GM20431 (cell line): ENCODE data around the gene STT3B.
"Not testable (repeated sequence)": the region's sequence is repeated elsewhere in the genome, so short reads cannot be mapped to it uniquely, and the experiment has no call there.

Experiments used
- in situ Hi-C: fragments of 300-500 bp; cut with MseI, MboI; formaldehyde crosslinking; loops from one replicate; pipeline ENCODE4 v1.15.0; 2020; ENCODE audit warnings: low sequenced_read_pairs; ENCODE audit not compliant: unreplicated experiment

STT3B gene

GRCh38 chr3:31581660-31582059 is 48.9 kb downstream of the STT3B start:
- in situ Hi-C loops, result no loop called here

- in situ Hi-C loops, result no loop called here
These were observed 56.5 kb downstream of the STT3B start for GRCh38 chr3:31589228-31589627.

- in situ Hi-C loops, result no loop called here
These were observed 57.9 kb downstream of the STT3B start for GRCh38 chr3:31590650-31591049.

GRCh38 chr3:31592764-31593163 is 60.0 kb downstream of the STT3B start:
- in situ Hi-C loops, result no loop called here

- in situ Hi-C loops, result no loop called here
These were observed 63.5 kb downstream of the STT3B start for GRCh38 chr3:31596176-31596575.

- in situ Hi-C loops, result no loop called here
These were observed 67.7 kb downstream of the STT3B start for GRCh38 chr3:31600431-31600830.

- in situ Hi-C loops, result not testable (repeated sequence)
These were observed 72.6 kb downstream of the STT3B start for GRCh38 chr3:31605333-31605732.

- in situ Hi-C loops, result no loop called here
These were observed 73.7 kb downstream of the STT3B start for GRCh38 chr3:31606453-31606852.

- in situ Hi-C loops, result no loop called here
These were observed 78.1 kb downstream of the STT3B start for GRCh38 chr3:31610700-31611275.

- in situ Hi-C loops, result no loop called here
These were observed 80.5 kb downstream of the STT3B start for GRCh38 chr3:31613177-31613576.

- in situ Hi-C loops, result no loop called here
These were observed 80.9 kb downstream of the STT3B start for GRCh38 chr3:31613654-31614053.

GRCh38 chr3:31614162-31614921 is 81.6 kb downstream of the STT3B start:
- in situ Hi-C loops, result no loop called here

- in situ Hi-C loops, result no loop called here
These were observed 82.5 kb downstream of the STT3B start for GRCh38 chr3:31615071-31615875.

GRCh38 chr3:31616711-31617110 is 84.0 kb downstream of the STT3B start:
- in situ Hi-C loops, result no loop called here

GRCh38 chr3:31620656-31621055 is 87.9 kb downstream of the STT3B start:
- in situ Hi-C loops, result no loop called here

GRCh38 chr3:31621314-31621713 is 88.6 kb downstream of the STT3B start:
- in situ Hi-C loops, result no loop called here

- in situ Hi-C loops, result no loop called here
These were observed 90.0 kb downstream of the STT3B start for GRCh38 chr3:31622636-31623288.

- in situ Hi-C loops, result no loop called here
These were observed 91.5 kb downstream of the STT3B start for GRCh38 chr3:31624083-31624709.

GRCh38 chr3:31625358-31625757 is 92.6 kb downstream of the STT3B start:
- in situ Hi-C loops, result no loop called here

- in situ Hi-C loops, result no loop called here
These were observed 96.3 kb downstream of the STT3B start for GRCh38 chr3:31629054-31629453.
